BJ (cell line): ENCODE data around the gene DDX24. TPM values are rescaled to one million over a fixed set of nuclear protein-coding genes. Genes with fewer than 3 reads are reported as not detected.

Experiments
- CTCF ChIA-PET: fragments of 350-600 bp; formaldehyde crosslinking; extraction: SDS; loops from one replicate; lab custom pipeline; 2021; ENCODE audit warnings: antibody characterized with exemption, inconsistent platforms; lab: Yijun Ruan, JAX
- POLR2A ChIA-PET: fragments of 300-600 bp; sonication (Branson Sonifier 250); formaldehyde crosslinking; extraction: SDS; loops from one replicate; lab custom pipeline; 2021; ENCODE audit warnings: antibody characterized with exemption; lab: Charles Lee
- DNase-seq: peaks from one replicate; pipeline ENCODE4 v3.0.0-alpha.2; 2011; ENCODE audit warnings: low read depth
- H3K27me3 ChIP-seq: 2 replicates; pipeline ENCODE4 v1.6.0; 2011; ENCODE audit warnings: low read length; ENCODE audit not compliant: control insufficient read depth, insufficient read depth
- H3K36me3 ChIP-seq: 2 replicates; pipeline ENCODE4 v1.5.1; 2011; ENCODE audit warnings: low read length; ENCODE audit not compliant: control insufficient read depth, insufficient read depth
- H3K4me3 ChIP-seq: 2 replicates; pipeline ENCODE4 v1.5.1; 2011; ENCODE audit warnings: low read depth, mild to moderate bottlenecking, control low read depth, low read length
- CTCF ChIP-seq: IDR thresholded peaks from 2 replicates; pipeline ENCODE4 v1.5.1; 2011; ENCODE audit warnings: low read depth, mild to moderate bottlenecking, control low read depth, inconsistent platforms, low read length, moderate library complexity; ENCODE audit not compliant: insufficient read depth
- polyA plus RNA-seq: library from polyadenylated mRNA; depleted of rRNA; stranded (reverse); fragments of >200 nt; gene quantifications from 2 replicates; pipeline ENCODE4 v1.2.3, GENCODE V29; 2011

DDX24 gene
- polyA plus RNA-seq, 1 experiment = 147 TPM

GRCh38 chr14:94127330-94127729 is 46.3 kb upstream of the DDX24 start:
- Histone ChIP-seq H3K36me3 (peaks cover 1% of the 10 kb centered on the region), H3K4me3 (no peak overlapping the region), H3K27me3 (no peaks in the 10 kb centered on the region)
- no peak for TF ChIP-seq CTCF
- POLR2A ChIA-PET = no interaction called here
- CTCF ChIA-PET = interaction anchor here (0.7 to 6.5 kb wide), 4 partner anchors 10 to 91 kb away, joined by 3 to 51 read pairs (median 6); no protein-coding TSS in a partner anchor
- DNase-seq = no peak

GRCh38 chr14:94126800-94127199 is 45.8 kb upstream of the DDX24 start:
- ChIA-PET POLR2A (no interaction called here), CTCF (interaction anchor here (2.4 kb wide), 1 partner anchor 10 kb away, joined by 8 read pairs; no protein-coding TSS in a partner anchor)
- TF ChIP-seq CTCF = no peak

GRCh38 chr14:94126419-94126677 is 45.3 kb upstream of the DDX24 start:
- ChIA-PET CTCF (interaction anchor here (0.9 kb wide), 1 partner anchor 67 kb away, joined by 7 read pairs; no protein-coding TSS in a partner anchor), POLR2A (no interaction called here)
- peaks cover 1% of the 10 kb centered on the region for H3K36me3 ChIP-seq
- H3K4me3 ChIP-seq = no peak overlapping the region
- TF ChIP-seq CTCF = no peak
- DNase-seq = no peak
- no peaks in the 10 kb centered on the region for H3K27me3 ChIP-seq

More at GRCh38 chr14:94126800-94127199, 45.8 kb upstream of the DDX24 start:
- no peak for DNase-seq
- H3K4me3 ChIP-seq = no peak overlapping the region
- peaks cover 1% of the 10 kb centered on the region for H3K36me3 ChIP-seq
- H3K27me3 ChIP-seq = no peaks in the 10 kb centered on the region

DNA sequence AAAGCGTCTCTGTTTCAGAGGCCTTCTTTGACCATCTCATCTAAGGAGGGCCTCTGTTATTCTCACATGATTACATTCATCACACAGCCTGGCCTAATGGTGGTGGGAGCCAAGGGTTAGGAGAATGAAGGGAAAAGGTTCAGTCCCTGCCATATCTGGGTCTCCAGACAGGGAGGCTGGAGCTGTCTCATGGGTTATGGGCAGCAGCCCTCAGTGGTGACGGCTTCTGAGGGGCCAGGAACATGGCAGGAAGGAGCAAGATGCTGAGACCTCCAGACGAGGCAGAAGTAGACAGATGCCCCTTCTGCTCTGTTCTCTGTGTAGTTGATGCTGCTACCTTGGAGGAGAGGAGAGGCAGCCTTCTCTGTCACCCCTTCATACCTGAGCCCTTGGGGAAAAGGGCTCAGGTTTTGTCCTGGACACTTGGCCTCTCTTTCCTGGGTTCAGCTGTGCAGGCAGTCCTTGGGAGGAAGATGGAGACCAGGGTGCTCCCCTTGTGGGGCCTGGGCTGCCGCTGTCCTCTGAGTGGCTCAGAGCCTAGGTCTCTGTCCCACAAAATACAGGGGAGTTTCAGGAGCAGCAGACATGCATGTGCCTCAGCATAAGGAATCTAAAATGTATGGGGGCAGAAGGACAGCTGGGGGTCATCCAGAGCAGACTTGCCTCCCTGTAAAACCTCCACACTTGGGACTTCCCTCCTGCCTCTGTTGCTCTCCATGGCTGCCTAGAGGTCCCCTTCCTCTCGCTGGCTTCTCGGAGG is 44.8 kb upstream of the DDX24 start:
- DNase-seq = no peak
- H3K27me3 ChIP-seq = no peaks in the 10 kb centered on the region
- CTCF ChIA-PET = interaction anchor here (0.9 kb wide), 1 partner anchor 67 kb away, joined by 7 read pairs; no protein-coding TSS in a partner anchor
- TF ChIP-seq CTCF = no peak
- POLR2A ChIA-PET = no interaction called here
- H3K36me3 ChIP-seq = peaks cover 1% of the 10 kb centered on the region
- no peak overlapping the region for H3K4me3 ChIP-seq

DNA sequence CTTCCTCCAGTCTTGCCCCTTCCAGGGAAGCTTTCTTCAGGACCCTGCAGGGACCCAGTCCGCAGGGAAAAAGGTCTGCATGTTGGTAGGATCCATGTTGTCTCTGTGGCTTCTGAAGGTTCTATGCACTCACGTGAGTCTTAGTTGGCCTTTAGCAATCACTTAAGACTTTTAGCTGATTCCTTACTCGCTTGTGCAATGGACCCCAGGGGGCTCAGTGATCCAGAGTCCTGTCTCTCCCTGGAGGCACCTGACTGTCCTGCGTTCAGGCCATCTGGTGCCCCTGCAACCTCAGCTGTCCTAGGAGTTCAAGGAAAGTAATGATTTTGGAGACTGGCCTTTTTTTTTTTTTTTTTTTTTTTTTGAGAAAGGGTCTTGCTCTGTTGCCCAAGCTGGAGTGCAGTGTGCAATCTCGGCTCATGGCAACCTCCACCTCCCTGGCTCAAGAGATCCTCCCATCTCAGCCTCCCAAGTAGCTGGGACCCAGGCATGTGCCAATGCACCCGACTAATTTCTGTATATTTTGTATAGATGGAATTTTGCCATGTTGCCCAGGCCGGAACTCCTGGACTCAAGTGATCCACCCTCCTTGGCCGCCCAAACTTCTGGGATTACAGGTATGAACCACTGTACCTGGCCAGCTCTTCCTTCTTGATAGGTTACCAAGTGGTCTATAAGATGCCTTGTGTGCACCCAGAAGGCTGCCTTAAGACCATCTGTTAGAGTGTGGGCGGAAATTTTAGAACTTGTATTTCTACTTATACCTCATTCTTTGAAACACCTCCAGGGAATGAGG is 43.8 kb upstream of the DDX24 start:
- no peak for DNase-seq
- CTCF ChIA-PET = interaction anchor here (0.5 to 2.0 kb wide), 6 partner anchors 7 to 341 kb away, joined by 3 to 6 read pairs (median 4); no protein-coding TSS in a partner anchor

More for the DNA sequence above, 43.8 kb upstream of the DDX24 start:
- POLR2A ChIA-PET = no interaction called here
- Histone ChIP-seq H3K36me3 (peaks cover 1% of the 10 kb centered on the region), H3K4me3 (no peak overlapping the region), H3K27me3 (no peaks in the 10 kb centered on the region)
- TF ChIP-seq CTCF = no peak
